GM23338 (cell line): Measurements from ENCODE around the gene TEX30.

Source experiments
- EZH2 ChIP-seq: fragments of 200-600 bp; sonication (generic); IDR thresholded peaks from one replicate; pipeline ENCODE4 v1.8.0; 2017; ENCODE audit warnings: antibody characterized with exemption, mild to moderate bottlenecking, low read depth; ENCODE audit not compliant: unreplicated experiment
- JUNB ChIP-seq: IDR thresholded peaks from one replicate; pipeline ENCODE4 v1.6.1; 2016; ENCODE audit warnings: antibody characterized with exemption; ENCODE audit not compliant: unreplicated experiment
- POLR2AphosphoS5 ChIP-seq: IDR thresholded peaks from 2 replicates; pipeline ENCODE4 v1.6.1; 2016; ENCODE audit warnings: antibody characterized with exemption, low read depth
- TF ChIP-seq, protein P1 (sequence below), 2 experiments: fragments of 200-600 bp in 1 of 2; sonication (generic) in 1 of 2; conservative IDR thresholded peaks; 2 replicates each; pipeline versions ENCODE4 v1.5.1 to v1.6.1; 2016 to 2017; ENCODE audit warnings: antibody characterized with exemption in 2 of 2, low read depth in 2 of 2, mild to moderate bottlenecking in 2 of 2, moderate library complexity in 1 of 2
- TF ChIP-seq, protein P2 (sequence below): IDR thresholded peaks from one replicate; pipeline ENCODE4 v1.6.1; 2018; ENCODE audit warnings: antibody characterized with exemption; ENCODE audit not compliant: unreplicated experiment

DNA sequence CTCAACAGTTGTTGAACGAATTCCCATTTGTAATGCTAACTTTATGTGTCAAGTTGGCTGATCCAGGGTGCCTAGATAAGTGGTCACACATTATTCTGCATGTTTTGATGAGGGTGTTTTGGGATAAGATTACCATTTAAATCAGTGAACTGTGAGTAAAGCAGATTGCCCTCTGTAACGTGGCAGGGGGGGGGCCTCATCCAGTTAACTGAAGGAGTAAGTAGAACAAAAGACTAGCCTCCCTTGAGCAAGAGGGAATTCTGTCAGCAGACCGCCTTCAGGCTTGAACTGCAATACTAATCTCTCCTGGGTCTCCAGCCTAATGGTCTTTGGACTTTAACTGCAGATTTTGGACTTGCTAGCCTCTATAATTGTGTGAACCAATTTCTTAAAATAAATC is 4.2 kb upstream of the TEX30 start:
- TF ChIP-seq, protein P1, sequence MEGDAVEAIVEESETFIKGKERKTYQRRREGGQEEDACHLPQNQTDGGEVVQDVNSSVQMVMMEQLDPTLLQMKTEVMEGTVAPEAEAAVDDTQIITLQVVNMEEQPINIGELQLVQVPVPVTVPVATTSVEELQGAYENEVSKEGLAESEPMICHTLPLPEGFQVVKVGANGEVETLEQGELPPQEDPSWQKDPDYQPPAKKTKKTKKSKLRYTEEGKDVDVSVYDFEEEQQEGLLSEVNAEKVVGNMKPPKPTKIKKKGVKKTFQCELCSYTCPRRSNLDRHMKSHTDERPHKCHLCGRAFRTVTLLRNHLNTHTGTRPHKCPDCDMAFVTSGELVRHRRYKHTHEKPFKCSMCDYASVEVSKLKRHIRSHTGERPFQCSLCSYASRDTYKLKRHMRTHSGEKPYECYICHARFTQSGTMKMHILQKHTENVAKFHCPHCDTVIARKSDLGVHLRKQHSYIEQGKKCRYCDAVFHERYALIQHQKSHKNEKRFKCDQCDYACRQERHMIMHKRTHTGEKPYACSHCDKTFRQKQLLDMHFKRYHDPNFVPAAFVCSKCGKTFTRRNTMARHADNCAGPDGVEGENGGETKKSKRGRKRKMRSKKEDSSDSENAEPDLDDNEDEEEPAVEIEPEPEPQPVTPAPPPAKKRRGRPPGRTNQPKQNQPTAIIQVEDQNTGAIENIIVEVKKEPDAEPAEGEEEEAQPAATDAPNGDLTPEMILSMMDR (conservative IDR thresholded peaks at IDR 0.05; ENCODE audit: low read depth in 2 of 2): no peak
- TF ChIP-seq JUNB (no peak), POLR2AphosphoS5 (no peak), EZH2 (no peak)
- TF ChIP-seq, protein P2, sequence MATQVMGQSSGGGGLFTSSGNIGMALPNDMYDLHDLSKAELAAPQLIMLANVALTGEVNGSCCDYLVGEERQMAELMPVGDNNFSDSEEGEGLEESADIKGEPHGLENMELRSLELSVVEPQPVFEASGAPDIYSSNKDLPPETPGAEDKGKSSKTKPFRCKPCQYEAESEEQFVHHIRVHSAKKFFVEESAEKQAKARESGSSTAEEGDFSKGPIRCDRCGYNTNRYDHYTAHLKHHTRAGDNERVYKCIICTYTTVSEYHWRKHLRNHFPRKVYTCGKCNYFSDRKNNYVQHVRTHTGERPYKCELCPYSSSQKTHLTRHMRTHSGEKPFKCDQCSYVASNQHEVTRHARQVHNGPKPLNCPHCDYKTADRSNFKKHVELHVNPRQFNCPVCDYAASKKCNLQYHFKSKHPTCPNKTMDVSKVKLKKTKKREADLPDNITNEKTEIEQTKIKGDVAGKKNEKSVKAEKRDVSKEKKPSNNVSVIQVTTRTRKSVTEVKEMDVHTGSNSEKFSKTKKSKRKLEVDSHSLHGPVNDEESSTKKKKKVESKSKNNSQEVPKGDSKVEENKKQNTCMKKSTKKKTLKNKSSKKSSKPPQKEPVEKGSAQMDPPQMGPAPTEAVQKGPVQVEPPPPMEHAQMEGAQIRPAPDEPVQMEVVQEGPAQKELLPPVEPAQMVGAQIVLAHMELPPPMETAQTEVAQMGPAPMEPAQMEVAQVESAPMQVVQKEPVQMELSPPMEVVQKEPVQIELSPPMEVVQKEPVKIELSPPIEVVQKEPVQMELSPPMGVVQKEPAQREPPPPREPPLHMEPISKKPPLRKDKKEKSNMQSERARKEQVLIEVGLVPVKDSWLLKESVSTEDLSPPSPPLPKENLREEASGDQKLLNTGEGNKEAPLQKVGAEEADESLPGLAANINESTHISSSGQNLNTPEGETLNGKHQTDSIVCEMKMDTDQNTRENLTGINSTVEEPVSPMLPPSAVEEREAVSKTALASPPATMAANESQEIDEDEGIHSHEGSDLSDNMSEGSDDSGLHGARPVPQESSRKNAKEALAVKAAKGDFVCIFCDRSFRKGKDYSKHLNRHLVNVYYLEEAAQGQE: no peak
